HEK293 (cell line): ENCODE results near the gene GRIA1.

Experiments
- CTCF ChIA-PET: fragments of 350-600 bp; formaldehyde crosslinking; extraction: SDS; loops from one replicate; lab custom pipeline; 2021; ENCODE audit warnings: antibody characterized with exemption; lab: Yijun Ruan, JAX
- POLR2A ChIA-PET: fragments of 300-600 bp; formaldehyde crosslinking; extraction: SDS; loops from one replicate; lab custom pipeline; 2020; ENCODE audit warnings: antibody characterized with exemption, inconsistent platforms; lab: Yijun Ruan, JAX
- H3K27ac ChIP-seq: fragments of 200-500 bp; sonication (Bioruptor generic); 2 replicates; pipeline ENCODE4 v1.5.1; 2014; ENCODE audit warnings: low read depth, low read length, control low read depth, inconsistent platforms; ENCODE audit errors: extremely low read depth
- H3K36me3 ChIP-seq, 2 experiments: fragments of 200-500 bp in 1 of 2; sonication (Bioruptor generic) in 1 of 2; 1 replicate in 1 of 2; 2 replicates in 1 of 2; pipeline ENCODE4 v1.5.1; 2014 to 2017; ENCODE audit warnings: inconsistent platforms in 2 of 2, low read length in 2 of 2; ENCODE audit not compliant: control insufficient read depth in 2 of 2, insufficient read depth in 1 of 2
- H3K4me1 ChIP-seq: fragments of 200-500 bp; sonication (Bioruptor generic); 2 replicates; pipeline ENCODE4 v1.5.1; 2014; ENCODE audit warnings: mild to moderate bottlenecking, low read length, inconsistent platforms; ENCODE audit not compliant: control insufficient read depth, insufficient read depth
- H3K4me3 ChIP-seq: 2 replicates; pipeline ENCODE4 v1.5.1; 2011; ENCODE audit warnings: low read depth, mild to moderate bottlenecking, control low read depth, low read length, moderate library complexity
- H3K9me3 ChIP-seq: fragments of 200-500 bp; sonication (Bioruptor generic); 2 replicates; pipeline ENCODE4 v1.5.1; 2014; ENCODE audit warnings: low read depth, low read length, inconsistent platforms; ENCODE audit not compliant: control insufficient read depth, insufficient read depth
- BCL6B ChIP-seq: fragments of 450-650 bp; formaldehyde crosslinking; IDR thresholded peaks from 2 replicates; pipeline ENCODE4 v1.5.1; 2017; ENCODE audit warnings: missing biosample characterization, missing genetic modification characterization
- KLF8 ChIP-seq: fragments of 450-650 bp; formaldehyde crosslinking; IDR thresholded peaks from 2 replicates; pipeline ENCODE4 v1.5.1; 2016; ENCODE audit warnings: missing biosample characterization, missing genetic modification characterization
- MZF1 ChIP-seq: fragments of 450-650 bp; formaldehyde crosslinking; IDR thresholded peaks from 2 replicates; pipeline ENCODE4 v1.5.1; 2017; ENCODE audit warnings: missing biosample characterization, missing genetic modification characterization, borderline replicate concordance
- TCF7L2 ChIP-seq: IDR thresholded peaks from 2 replicates; pipeline ENCODE4 v1.6.1; 2011; ENCODE audit warnings: low read depth, mild to moderate bottlenecking, inconsistent platforms, low read length, moderate library complexity, borderline replicate concordance
- WT1 ChIP-seq: fragments of 450-650 bp; formaldehyde crosslinking; IDR thresholded peaks from 2 replicates; pipeline ENCODE4 v1.5.1; 2016; ENCODE audit warnings: missing biosample characterization, missing genetic modification characterization
- YY2 ChIP-seq: fragments of 450-650 bp; formaldehyde crosslinking; IDR thresholded peaks from 2 replicates; pipeline ENCODE4 v1.5.1; 2016; ENCODE audit warnings: missing biosample characterization, missing genetic modification characterization
- ZBTB1 ChIP-seq: fragments of 450-650 bp; formaldehyde crosslinking; IDR thresholded peaks from 2 replicates; pipeline ENCODE4 v1.5.1; 2016; ENCODE audit warnings: missing biosample characterization, missing genetic modification characterization
- ZBTB48 ChIP-seq: fragments of 450-650 bp; formaldehyde crosslinking; IDR thresholded peaks from 2 replicates; pipeline ENCODE4 v1.5.1; 2016; ENCODE audit warnings: missing biosample characterization, missing genetic modification characterization
- ZBTB8A ChIP-seq: fragments of 450-650 bp; formaldehyde crosslinking; IDR thresholded peaks from 2 replicates; pipeline ENCODE4 v1.5.1; 2016; ENCODE audit warnings: missing biosample characterization, missing genetic modification characterization
- ZFHX2 ChIP-seq: fragments of 450-650 bp; formaldehyde crosslinking; conservative IDR thresholded peaks from 2 replicates; pipeline ENCODE4 v1.5.1; 2016; ENCODE audit warnings: missing biosample characterization, missing genetic modification characterization
- ZFP37 ChIP-seq: fragments of 450-650 bp; formaldehyde crosslinking; IDR thresholded peaks from 2 replicates; pipeline ENCODE4 v1.5.1; 2016; ENCODE audit warnings: missing biosample characterization, missing genetic modification characterization
- ZFP41 ChIP-seq: fragments of 450-650 bp; formaldehyde crosslinking; IDR thresholded peaks from 2 replicates; pipeline ENCODE4 v1.5.1; 2016; ENCODE audit warnings: missing biosample characterization, missing genetic modification characterization, borderline replicate concordance
- ZNF174 ChIP-seq: fragments of 450-650 bp; formaldehyde crosslinking; IDR thresholded peaks from 2 replicates; pipeline ENCODE4 v1.5.0; 2017; ENCODE audit warnings: missing biosample characterization, mild to moderate bottlenecking, missing genetic modification characterization
- ZNF19 ChIP-seq: fragments of 450-650 bp; formaldehyde crosslinking; IDR thresholded peaks from 2 replicates; pipeline ENCODE4; 2016; ENCODE audit warnings: missing biosample characterization, missing genetic modification characterization, low read depth
- ZNF223 ChIP-seq: fragments of 450-650 bp; formaldehyde crosslinking; IDR thresholded peaks from 2 replicates; pipeline ENCODE4 v1.5.1; 2016; ENCODE audit warnings: missing biosample characterization, missing genetic modification characterization
- ZNF354C ChIP-seq: fragments of 450-650 bp; formaldehyde crosslinking; IDR thresholded peaks from 2 replicates; pipeline ENCODE4 v1.5.1; 2016; ENCODE audit warnings: missing biosample characterization, missing genetic modification characterization, low read depth, borderline replicate concordance
- ZNF37A ChIP-seq: fragments of 450-650 bp; IDR thresholded peaks from 2 replicates; pipeline ENCODE4 v1.5.1; 2018; ENCODE audit warnings: missing biosample characterization, missing genetic modification characterization
- ZNF473 ChIP-seq: fragments of 450-650 bp; formaldehyde crosslinking; IDR thresholded peaks from 2 replicates; pipeline ENCODE4 v1.5.1; 2017; ENCODE audit warnings: missing biosample characterization, missing genetic modification characterization
- ZNF501 ChIP-seq: fragments of 450-650 bp; formaldehyde crosslinking; IDR thresholded peaks from 2 replicates; pipeline ENCODE4 v1.5.1; 2016; ENCODE audit warnings: missing biosample characterization, missing genetic modification characterization
- ZNF623 ChIP-seq: fragments of 450-650 bp; formaldehyde crosslinking; IDR thresholded peaks from 2 replicates; pipeline ENCODE4 v1.5.1; 2016; ENCODE audit warnings: missing biosample characterization, missing genetic modification characterization
- ZNF654 ChIP-seq: fragments of 450-650 bp; formaldehyde crosslinking; IDR thresholded peaks from 2 replicates; pipeline ENCODE4 v1.5.1; 2016; ENCODE audit warnings: low read depth, missing biosample characterization, missing genetic modification characterization
- ZSCAN23 ChIP-seq: fragments of 450-650 bp; formaldehyde crosslinking; IDR thresholded peaks from 2 replicates; pipeline ENCODE4 v1.5.1; 2016; ENCODE audit warnings: missing biosample characterization, missing genetic modification characterization
- ZSCAN30 ChIP-seq: fragments of 450-650 bp; IDR thresholded peaks from 2 replicates; pipeline ENCODE4 v1.5.1; 2018; ENCODE audit warnings: missing biosample characterization, mild to moderate bottlenecking, missing genetic modification characterization, moderate library complexity
- ZXDB ChIP-seq: fragments of 450-650 bp; formaldehyde crosslinking; IDR thresholded peaks from 2 replicates; pipeline ENCODE4 v1.5.1; 2016; ENCODE audit warnings: missing biosample characterization, missing genetic modification characterization
- TF ChIP-seq, protein P1 (sequence below): fragments of 450-650 bp; formaldehyde crosslinking; IDR thresholded peaks from 2 replicates; pipeline ENCODE4 v1.5.1; 2016; ENCODE audit warnings: missing biosample characterization, missing genetic modification characterization, low read depth

Gene GRIA1

GRCh38 chr5:153542536-153542935 is 52.1 kb downstream of the GRIA1 start:
- TF ChIP-seq ZNF37A (tag by site-specific recombination): no peak
- no peak for TF ChIP-seq ZNF654 (tag by site-specific recombination)
- TF ChIP-seq ZXDB: no peak
- no peak for TF ChIP-seq ZNF354C (tag by site-specific recombination)
- TF ChIP-seq MZF1 (tag by site-specific recombination): no peak
- TF ChIP-seq WT1 (tag by site-specific recombination): no peak
- TF ChIP-seq ZNF623: no peak
- TF ChIP-seq ZNF501 (tag by site-specific recombination): no peak
- no peak for TF ChIP-seq ZSCAN30 (tag by site-specific recombination)
- TF ChIP-seq ZFP37 (tag by site-specific recombination): no peak
- no peak for TF ChIP-seq ZBTB1 (tag by site-specific recombination)
- TF ChIP-seq ZNF473 (tag by site-specific recombination): no peak
- no peak for TF ChIP-seq TCF7L2
- no peak for TF ChIP-seq ZFP41 (tag by site-specific recombination)
- TF ChIP-seq BCL6B: no peak
- no peak for TF ChIP-seq ZNF223
- TF ChIP-seq, all 188 proteins: peak for 0
- Histone ChIP-seq H3K36me3 (no peaks in the 10 kb centered on the region), H3K4me3 (no peak overlapping the region), H3K4me1 (no peaks in the 10 kb centered on the region), H3K27ac (no peak overlapping the region), H3K9me3 (no peaks in the 10 kb centered on the region)
- CTCF ChIA-PET: interaction anchor here (0.8 to 1.0 kb wide), 2 partner anchors 24 to 422 kb away, joined by 3 read pairs; no protein-coding TSS in a partner anchor
- POLR2A ChIA-PET: no interaction called here

DNA sequence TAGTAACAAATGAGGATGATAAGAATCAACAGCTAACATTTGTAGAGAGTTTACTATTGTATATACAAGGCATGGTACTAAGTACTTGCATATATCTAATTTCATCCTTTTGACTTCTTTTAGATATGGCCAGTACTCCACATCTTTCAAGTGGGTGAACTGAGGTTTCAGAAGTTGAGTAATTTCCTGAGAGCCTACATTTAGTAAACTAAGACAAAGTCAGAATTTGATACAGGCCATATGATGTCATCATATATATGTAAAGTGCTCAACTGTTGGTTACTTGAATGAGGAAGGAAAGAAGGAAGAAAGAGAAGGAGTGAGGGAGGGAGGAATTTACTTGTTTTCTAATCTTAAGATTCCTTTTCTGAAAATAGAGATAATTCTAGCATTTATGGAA is 52.8 kb downstream of the GRIA1 start:
- Histone ChIP-seq H3K36me3 (no peaks in the 10 kb centered on the region), H3K4me1 (no peaks in the 10 kb centered on the region), H3K9me3 (no peaks in the 10 kb centered on the region), H3K27ac (no peak overlapping the region), H3K4me3 (no peak overlapping the region)
- ChIA-PET POLR2A (no interaction called here), CTCF (interaction anchor here (0.7 kb wide), 1 partner anchor 100 kb away, joined by 3 read pairs; no protein-coding TSS in a partner anchor)
- TF ChIP-seq, protein P1, sequence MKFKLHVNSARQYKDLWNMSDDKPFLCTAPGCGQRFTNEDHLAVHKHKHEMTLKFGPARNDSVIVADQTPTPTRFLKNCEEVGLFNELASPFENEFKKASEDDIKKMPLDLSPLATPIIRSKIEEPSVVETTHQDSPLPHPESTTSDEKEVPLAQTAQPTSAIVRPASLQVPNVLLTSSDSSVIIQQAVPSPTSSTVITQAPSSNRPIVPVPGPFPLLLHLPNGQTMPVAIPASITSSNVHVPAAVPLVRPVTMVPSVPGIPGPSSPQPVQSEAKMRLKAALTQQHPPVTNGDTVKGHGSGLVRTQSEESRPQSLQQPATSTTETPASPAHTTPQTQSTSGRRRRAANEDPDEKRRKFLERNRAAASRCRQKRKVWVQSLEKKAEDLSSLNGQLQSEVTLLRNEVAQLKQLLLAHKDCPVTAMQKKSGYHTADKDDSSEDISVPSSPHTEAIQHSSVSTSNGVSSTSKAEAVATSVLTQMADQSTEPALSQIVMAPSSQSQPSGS (tag by site-specific recombination): 0 out of 2 replicates have a peak, but pooled peaks have one; percentile 40
- TF ChIP-seq KLF8 (tag by site-specific recombination): no peak

DNA sequence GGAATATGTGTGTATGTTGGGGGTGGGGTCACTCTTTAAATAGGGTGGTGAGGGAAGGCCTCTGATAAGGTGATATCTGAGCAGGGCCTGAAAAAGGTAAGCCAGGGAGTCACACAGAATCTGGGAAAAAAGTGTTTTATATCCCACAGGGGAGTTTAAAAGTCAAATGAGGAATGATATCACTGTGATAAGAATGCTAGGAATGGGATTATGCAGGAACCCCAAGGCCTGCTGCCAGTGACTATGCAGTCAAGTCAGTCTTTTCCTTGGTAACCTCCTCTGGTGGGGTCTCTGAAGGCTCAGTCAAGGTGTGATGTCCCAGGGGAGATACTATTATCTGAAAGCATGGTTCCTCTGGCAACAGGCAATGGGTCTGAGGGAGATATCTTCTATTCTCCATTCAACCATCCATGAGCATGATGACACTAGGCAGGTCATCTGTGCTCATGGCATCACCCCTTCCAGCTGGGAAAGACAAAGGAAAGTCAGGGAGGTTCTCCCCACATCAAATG is 53.5 kb downstream of the GRIA1 start:
- TF ChIP-seq YY2 (tag by site-specific recombination) (no peak), ZBTB8A (tag by site-specific recombination) (no peak), ZSCAN23 (no peak), ZNF174 (tag by site-specific recombination) (no peak), ZNF19 (no peak), ZXDB (no peak), ZBTB48 (tag by site-specific recombination) (no peak), ZFHX2 (tag by site-specific recombination) (no peak)
- TF ChIP-seq, all 188 proteins: peak for 0
- Histone ChIP-seq H3K27ac (no peak overlapping the region), H3K9me3 (no peaks in the 10 kb centered on the region), H3K36me3 (no peaks in the 10 kb centered on the region), H3K4me3 (no peak overlapping the region), H3K4me1 (no peaks in the 10 kb centered on the region)
- ChIA-PET CTCF (no interaction called here), POLR2A (no interaction called here)
